MM.1S (cell line): ENCODE results near the gene GPSM3.

Source experiments
- CTCF ChIP-seq: fragments of 300-600 bp; sonication (generic); IDR thresholded peaks from 2 replicates; pipeline ENCODE4 v1.5.1; 2016; ENCODE audit warnings: antibody characterized with exemption, low read length, mixed read lengths
- EZH2phosphoT487 ChIP-seq: fragments of 300-600 bp; sonication (generic); IDR thresholded peaks from 2 replicates; pipeline ENCODE4 v1.6.1; 2018; ENCODE audit warnings: antibody characterized with exemption, low read length

- TF ChIP-seq CTCF (no peak), EZH2phosphoT487 (no peak)
Measured at GRCh38 chr6:32212076-32212760, 19.8 kb upstream of the GPSM3 start.
